Central memory CD8-positive, alpha-beta T cell (primary cell): ENCODE data around the gene SRPRA.
A peak's percentile ranks its signal among the peaks of the same experiment; 100 is the strongest.
"Not testable (repeated sequence)": the region's sequence is repeated elsewhere in the genome, so short reads cannot be mapped to it uniquely, and the experiment has no call there.

ENCODE experiments used
- ATAC-seq: fragments of 150-1000 bp; cut with Tn5 transposase; replicated peaks from 2 replicates; pipeline ENCODE4 v1.10.0; 2022; ENCODE audit warnings: mild to moderate bottlenecking, moderate FRiP score, moderate number of reproducible peaks; ENCODE audit not compliant: poor library complexity, severe bottlenecking; ENCODE audit errors: extremely low read depth
- DNase-seq, 2 donors: peaks; one replicate each; pipeline ENCODE4 v3.0.0; 2021; ENCODE audit warnings: low spot score in 2 of 2
- H3K27ac Mint-ChIP-seq: one replicate; pipeline ENCODE4 v1.8.0; 2022; ENCODE audit warnings: low read depth, mild to moderate bottlenecking, moderate library complexity, mixed read lengths
- H3K27me3 Mint-ChIP-seq: one replicate; pipeline ENCODE4 v1.8.0; 2022; ENCODE audit warnings: mixed read lengths
- H3K36me3 Mint-ChIP-seq: one replicate; pipeline ENCODE4 v1.8.0; 2022; ENCODE audit warnings: mild to moderate bottlenecking, moderate library complexity, mixed read lengths; ENCODE audit not compliant: insufficient read depth
- H3K4me1 Mint-ChIP-seq: one replicate; pipeline ENCODE4 v1.8.0; 2022; ENCODE audit warnings: mixed read lengths
- H3K4me3 Mint-ChIP-seq: one replicate; pipeline ENCODE4 v1.8.0; 2022; ENCODE audit warnings: mild to moderate bottlenecking, moderate library complexity, mixed read lengths
- H3K9me3 Mint-ChIP-seq: one replicate; pipeline ENCODE4 v1.8.0; 2022; ENCODE audit warnings: mixed read lengths

SRPRA gene, protein sequence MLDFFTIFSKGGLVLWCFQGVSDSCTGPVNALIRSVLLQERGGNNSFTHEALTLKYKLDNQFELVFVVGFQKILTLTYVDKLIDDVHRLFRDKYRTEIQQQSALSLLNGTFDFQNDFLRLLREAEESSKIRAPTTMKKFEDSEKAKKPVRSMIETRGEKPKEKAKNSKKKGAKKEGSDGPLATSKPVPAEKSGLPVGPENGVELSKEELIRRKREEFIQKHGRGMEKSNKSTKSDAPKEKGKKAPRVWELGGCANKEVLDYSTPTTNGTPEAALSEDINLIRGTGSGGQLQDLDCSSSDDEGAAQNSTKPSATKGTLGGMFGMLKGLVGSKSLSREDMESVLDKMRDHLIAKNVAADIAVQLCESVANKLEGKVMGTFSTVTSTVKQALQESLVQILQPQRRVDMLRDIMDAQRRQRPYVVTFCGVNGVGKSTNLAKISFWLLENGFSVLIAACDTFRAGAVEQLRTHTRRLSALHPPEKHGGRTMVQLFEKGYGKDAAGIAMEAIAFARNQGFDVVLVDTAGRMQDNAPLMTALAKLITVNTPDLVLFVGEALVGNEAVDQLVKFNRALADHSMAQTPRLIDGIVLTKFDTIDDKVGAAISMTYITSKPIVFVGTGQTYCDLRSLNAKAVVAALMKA

DNA sequence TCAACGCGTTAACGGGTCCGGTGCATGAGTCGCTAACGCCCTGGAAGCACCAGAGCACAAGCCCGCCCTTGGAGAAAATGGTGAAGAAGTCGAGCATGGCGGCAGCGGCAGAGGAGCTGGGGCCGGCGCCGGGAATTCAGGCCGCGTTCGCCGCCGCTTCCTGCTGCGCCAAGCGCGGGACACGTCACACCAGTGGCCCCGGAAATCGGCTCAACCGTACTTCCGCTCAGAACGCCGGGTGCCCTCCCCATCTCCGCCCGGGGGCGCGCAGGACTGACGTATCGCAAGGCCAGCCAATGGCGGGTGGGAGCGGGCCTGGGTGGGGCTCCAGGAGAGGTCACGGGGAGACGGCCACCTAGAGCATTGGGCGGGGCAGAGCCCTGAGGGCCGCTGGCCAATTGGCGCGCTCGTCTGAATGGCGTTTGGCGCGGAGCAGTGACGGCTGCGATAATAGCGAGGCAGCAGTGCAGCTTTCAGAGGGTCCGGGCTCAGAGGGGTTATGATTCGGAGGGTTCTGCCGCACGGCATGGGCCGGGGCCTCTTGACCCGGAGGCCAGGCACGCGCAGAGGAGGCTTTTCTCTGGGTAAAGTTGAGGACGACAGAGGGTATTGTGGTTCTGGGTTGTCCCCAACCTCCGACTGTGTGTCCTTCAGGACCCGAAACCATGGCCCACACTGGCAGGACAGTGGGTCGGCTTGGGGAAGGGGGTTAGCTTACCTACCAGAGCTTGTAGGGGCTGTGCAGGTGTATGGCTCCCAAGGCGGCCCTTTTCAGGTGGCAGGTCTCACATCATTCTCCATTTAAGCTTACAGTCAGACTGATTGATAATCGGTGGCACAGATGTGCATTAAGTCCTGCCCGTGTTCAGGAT, at the start of gene SRPRA, which contains the start of gene FOXRED1:
Gene SRPRA (minus strand): TSS at position 188 of the 872 bp plus-strand sequence. CDS start 91 bp downstream, at position 97.
Gene FOXRED1 (plus strand): TSS at position 447 of the 872 bp plus-strand sequence. CDS start 53 bp downstream, at position 500.
- Mint-ChIP-seq H3K27me3 (no peaks in the 10 kb centered on the region), H3K4me1 (peaks cover 32% of the 10 kb centered on the region), H3K4me3 (peak within 1 kb of the TSS; percentile 98), H3K36me3 (peaks cover 40% of the 10 kb centered on the region), H3K27ac (peak within 1 kb of the TSS; percentile 99), H3K9me3 (no peaks in the 10 kb centered on the region)
- DNase-seq (peak; percentile 98 to 100), ATAC-seq (peak; percentile 99)

DNA sequence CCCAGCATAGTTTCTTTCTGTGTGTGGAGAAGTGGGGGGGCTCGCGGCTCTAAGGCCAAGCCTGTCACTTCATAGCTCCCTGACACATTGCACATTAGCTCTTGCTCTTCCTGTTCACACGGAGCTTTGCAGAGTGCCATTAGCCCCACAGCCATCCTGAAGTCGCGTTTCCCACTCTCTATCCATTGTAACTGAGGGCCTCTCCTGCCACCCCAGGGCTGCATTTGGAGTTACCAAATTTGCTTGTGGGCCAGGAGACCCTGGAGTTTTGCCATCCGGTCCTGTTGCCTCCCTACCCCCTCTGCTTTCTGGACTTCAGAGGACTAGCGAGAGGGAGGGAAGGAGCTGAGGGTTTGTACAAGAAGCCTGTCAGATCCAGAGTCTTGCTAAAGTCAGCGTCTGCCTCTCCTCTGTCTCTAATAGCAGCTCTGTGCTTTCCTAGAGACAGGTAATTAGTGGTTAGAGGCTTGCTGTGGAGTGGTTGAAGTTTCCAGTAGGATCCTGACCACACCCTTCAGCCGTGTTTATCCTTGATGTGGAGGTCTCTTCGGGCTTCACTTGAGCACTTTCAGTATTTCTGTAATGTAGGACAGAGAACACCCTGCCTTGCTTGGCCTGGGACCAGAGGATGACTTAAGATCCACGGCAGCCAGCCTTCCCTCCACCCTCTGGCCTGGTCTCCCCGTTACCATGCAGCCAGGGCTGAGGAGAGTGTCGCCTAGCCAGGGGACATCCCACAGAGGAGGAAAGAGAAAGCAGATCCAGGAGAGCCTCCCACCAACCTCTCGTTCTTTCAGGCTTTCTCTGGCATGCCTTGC, 49.3 kb upstream of the SRPRA start:
- H3K27me3 Mint-ChIP-seq, result no peaks in the 10 kb centered on the region
- DNase-seq (no peak), ATAC-seq (peak; percentile 65)
- H3K4me3 Mint-ChIP-seq, result peak overlapping the region; percentile 66
- H3K4me1 Mint-ChIP-seq, result peaks cover 54% of the 10 kb centered on the region
- H3K36me3 Mint-ChIP-seq, result peaks cover 26% of the 10 kb centered on the region
- H3K9me3 Mint-ChIP-seq, result no peaks in the 10 kb centered on the region
- H3K27ac Mint-ChIP-seq, result peak overlapping the region; percentile 89

DNA sequence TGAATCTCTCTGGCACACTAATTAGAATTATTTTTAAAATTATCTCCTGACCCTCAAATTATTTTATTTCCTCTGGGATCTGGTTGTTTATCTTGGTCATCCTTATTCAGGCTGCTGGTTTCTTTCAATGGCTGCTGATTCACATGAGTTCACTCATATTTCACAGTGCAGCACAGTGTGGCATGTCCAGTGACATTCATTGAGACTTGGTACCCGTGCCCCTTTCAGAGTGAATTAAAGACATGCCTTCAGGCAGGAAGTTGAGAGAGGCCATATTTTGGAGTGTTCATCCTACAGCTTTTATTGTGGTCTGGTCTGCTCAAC, 48.7 kb upstream of the SRPRA start:
- DNase-seq, result no peak
- peak overlapping the region; percentile 89 for H3K27ac Mint-ChIP-seq
- peaks cover 57% of the 10 kb centered on the region for H3K4me1 Mint-ChIP-seq
- no peaks in the 10 kb centered on the region for H3K9me3 Mint-ChIP-seq
- peak overlapping the region; percentile 66 for H3K4me3 Mint-ChIP-seq
- peaks cover 24% of the 10 kb centered on the region for H3K36me3 Mint-ChIP-seq
- no peaks in the 10 kb centered on the region for H3K27me3 Mint-ChIP-seq
- ATAC-seq, result no peak

DNA sequence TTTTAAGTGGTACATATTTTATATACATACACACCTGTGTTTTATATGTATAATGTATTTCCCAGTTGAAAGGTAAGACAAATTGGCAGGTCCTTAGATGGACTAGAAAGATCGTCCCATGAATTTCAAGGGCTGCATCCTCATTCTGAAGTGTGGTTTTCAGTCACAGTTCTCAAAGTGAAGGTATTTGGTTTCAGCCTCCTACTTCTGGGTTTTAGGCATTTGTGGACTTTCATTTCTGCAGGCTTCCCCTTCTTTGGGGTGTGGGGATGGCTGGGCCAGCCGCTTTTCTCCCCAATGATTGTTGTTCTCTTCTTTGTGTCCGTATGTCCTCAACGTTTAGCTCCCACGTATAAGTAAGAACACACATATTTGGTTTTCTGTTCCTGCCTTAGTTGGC, 45.1 kb upstream of the SRPRA start:
- Mint-ChIP-seq H3K36me3 (peaks cover 25% of the 10 kb centered on the region), H3K9me3 (no peaks in the 10 kb centered on the region), H3K27ac (no peak overlapping the region), H3K4me1 (peaks cover 55% of the 10 kb centered on the region), H3K4me3 (no peak overlapping the region), H3K27me3 (no peaks in the 10 kb centered on the region)
- ATAC-seq, result no peak
- DNase-seq, result no peak

DNA sequence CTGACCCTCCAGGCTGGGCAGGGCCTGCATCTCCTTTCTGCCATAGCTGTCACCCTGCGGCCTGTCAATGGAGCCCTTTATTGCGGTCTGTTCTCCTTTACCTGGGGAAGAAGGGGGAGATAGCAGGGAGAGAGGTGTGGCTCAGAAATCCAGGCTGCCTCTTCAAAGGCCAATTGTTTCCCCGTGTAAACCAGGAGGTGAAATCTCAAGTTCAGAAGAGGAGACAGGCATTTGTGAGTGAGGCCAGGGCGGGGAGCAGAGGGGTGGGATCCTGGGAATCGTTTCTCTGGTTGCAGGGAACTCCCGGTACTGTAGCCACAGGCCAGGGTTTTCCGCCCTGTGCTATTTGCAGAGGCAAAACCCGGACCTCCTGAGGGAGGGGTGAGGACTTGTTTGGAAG, 44.3 kb upstream of the SRPRA start:
- no peaks in the 10 kb centered on the region for H3K9me3 Mint-ChIP-seq
- no peaks in the 10 kb centered on the region for H3K27me3 Mint-ChIP-seq
- H3K36me3 Mint-ChIP-seq, result peaks cover 25% of the 10 kb centered on the region
- no peak overlapping the region for H3K27ac Mint-ChIP-seq
- H3K4me1 Mint-ChIP-seq, result peaks cover 48% of the 10 kb centered on the region
- H3K4me3 Mint-ChIP-seq, result no peak overlapping the region
- ATAC-seq, result no peak
- no peak for DNase-seq

DNA sequence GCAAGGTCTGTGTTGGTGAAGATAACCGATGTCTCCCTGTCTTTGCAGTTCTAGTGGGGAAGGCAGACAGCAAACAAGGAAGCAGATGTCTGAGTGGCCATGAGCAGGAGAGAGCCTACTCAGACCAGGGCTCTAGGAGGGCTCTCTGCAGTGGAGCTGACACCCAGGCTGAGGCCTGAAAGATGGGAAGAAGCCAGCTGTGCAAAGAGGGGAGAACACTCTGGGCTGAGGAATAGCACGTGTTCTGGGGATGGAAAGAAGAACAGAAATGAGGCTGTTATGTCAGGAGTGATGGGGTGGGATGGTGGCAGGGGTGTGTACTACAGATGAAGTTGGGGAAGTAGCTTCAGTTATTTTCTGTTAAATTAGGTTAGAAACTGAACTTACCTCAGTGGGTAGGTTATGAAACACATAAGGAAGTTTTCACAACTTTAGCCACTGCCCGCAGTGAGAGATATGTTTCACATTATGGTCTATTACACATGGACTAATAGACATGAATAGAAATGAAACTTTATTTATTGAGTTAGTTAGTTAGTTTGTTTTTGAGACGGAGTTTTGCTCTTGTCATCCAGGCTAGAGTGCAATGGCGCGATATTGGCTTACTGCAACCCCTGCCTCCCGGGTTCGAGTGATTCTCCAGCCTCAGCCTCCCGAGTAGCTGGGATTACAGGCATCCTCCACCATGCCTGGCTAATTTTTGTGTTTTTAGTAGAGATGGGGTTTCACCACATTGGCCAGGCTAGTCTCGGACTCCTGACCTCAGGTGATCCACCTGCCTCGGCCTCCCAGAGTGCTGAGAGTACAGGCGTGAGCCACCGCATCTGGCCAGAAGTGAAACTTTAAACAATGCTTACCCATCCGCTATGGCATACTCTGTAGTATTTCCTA, 43.0 kb upstream of the SRPRA start:
- Mint-ChIP-seq H3K27ac (peak overlapping the region; percentile 27), H3K36me3 (peaks cover 24% of the 10 kb centered on the region), H3K4me1 (peaks cover 44% of the 10 kb centered on the region), H3K27me3 (no peaks in the 10 kb centered on the region), H3K4me3 (no peak overlapping the region), H3K9me3 (no peaks in the 10 kb centered on the region)
- DNase-seq, result no peak
- ATAC-seq, result no peak

DNA sequence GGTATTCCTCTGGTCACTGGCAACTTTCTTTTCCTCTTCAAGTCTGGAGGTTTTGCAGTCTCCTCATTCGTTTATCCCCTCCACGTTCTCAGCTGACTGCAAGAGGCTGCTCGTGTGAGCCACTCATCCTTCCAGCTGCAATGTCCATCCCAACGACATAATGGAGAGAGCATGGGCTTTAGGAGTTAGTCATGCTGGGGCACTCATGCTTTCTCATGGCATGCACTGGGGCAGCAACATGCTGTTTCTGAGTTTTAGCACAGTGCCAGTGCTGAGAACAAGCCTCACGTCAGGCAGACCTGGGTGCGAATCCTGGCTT, 42.3 kb upstream of the SRPRA start:
- no peaks in the 10 kb centered on the region for H3K27me3 Mint-ChIP-seq
- no peak overlapping the region for H3K4me3 Mint-ChIP-seq
- ATAC-seq (no peak), DNase-seq (no peak)
- H3K27ac Mint-ChIP-seq, result peak overlapping the region; percentile 27
- peaks cover 42% of the 10 kb centered on the region for H3K4me1 Mint-ChIP-seq
- H3K36me3 Mint-ChIP-seq, result peaks cover 22% of the 10 kb centered on the region
- no peaks in the 10 kb centered on the region for H3K9me3 Mint-ChIP-seq

DNA sequence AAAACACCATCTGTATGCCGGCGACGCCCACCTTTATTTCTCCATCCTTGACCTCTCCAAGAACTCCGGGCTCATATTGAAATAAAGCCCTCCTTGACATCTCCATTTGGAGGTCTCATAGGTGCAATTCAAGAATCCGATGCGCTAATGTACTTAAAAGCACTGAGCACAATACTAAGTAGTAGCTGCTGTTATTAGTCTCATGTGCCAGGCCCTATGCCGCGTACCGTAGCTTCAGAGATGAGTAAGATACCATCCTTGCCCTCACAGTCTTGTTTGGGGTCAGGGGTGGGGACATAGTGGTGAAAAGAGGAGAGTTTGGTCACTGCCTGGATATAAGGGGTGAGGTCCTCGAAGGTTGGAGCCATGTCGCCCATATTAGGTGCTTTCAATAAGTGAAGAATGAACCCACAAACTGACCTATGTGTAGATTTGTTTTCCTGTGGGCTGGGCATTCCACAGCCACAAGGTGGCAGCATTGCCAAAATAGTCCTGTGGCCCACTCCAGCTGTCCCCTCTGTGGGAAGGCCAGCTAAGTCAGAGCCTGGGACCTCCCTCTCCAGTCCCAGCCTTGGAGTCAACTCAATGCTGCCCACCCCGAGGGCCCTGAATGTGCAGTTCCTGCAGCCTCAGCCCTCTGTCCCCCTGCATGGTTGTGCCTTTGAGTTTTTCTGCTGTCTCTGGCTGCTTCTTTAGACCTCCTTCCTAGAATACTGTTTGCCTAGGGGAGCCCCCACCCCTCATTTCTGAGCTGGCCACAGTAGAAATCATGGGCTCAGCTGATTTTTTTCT, 41.7 kb upstream of the SRPRA start:
- DNase-seq (peak in 1 of 2 donors; percentile 36), ATAC-seq (peak; percentile 66)
- H3K4me1 Mint-ChIP-seq, result peaks cover 47% of the 10 kb centered on the region
- H3K9me3 Mint-ChIP-seq, result no peaks in the 10 kb centered on the region
- H3K36me3 Mint-ChIP-seq, result peaks cover 21% of the 10 kb centered on the region
- peak overlapping the region; percentile 27 for H3K27ac Mint-ChIP-seq
- H3K4me3 Mint-ChIP-seq, result no peak overlapping the region
- no peaks in the 10 kb centered on the region for H3K27me3 Mint-ChIP-seq

DNA sequence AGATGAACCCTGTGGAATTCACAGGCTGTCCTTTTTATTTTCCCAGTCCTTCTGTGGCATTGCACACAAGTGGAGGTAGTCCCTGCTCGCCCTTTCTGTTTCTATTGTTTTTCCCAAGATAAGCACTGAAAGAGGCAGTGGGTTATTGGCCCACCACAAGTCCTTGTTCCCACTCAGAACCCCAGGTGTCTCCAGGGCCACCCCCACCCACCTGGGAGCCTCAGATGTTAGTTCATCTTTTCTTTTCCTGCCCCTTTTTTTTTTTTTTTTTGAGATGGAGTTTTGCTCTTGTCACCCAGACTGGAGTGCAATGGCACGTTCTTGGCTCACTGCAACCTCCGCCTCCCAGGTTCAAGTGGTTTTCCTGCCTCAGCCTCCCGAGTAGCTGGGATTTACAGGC, 40.1 kb upstream of the SRPRA start:
- H3K27me3 Mint-ChIP-seq, DNase-seq, H3K9me3 Mint-ChIP-seq, H3K4me3 Mint-ChIP-seq, ATAC-seq: not testable (repeated sequence)
- Mint-ChIP-seq H3K4me1 (peaks cover 59% of the 10 kb centered on the region), H3K36me3 (peaks cover 20% of the 10 kb centered on the region), H3K27ac (peak overlapping the region; percentile 41)

DNA sequence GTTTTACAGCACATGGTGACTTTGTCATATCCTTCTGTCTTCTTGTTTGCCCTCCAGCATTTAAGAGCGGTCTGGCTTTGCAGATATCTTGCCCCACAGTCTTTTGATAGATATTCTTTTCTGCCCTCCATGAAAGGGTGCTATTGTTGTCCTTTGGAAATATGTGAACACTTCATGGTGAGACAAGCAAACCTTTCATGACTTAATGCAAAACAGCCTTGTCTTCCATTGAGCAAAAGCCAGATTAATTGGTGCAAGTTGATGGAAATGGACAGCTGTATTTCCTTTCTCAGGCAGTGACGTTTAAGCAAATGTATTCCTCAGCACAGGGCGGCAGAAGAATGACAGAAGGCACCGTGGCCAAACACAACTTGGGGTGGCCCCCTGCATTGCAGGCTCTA, 39.6 kb upstream of the SRPRA start:
- no peaks in the 10 kb centered on the region for H3K9me3 Mint-ChIP-seq
- H3K27ac Mint-ChIP-seq, result peak overlapping the region; percentile 39
- ATAC-seq (no peak), DNase-seq (no peak)
- H3K27me3 Mint-ChIP-seq, result no peaks in the 10 kb centered on the region
- peaks cover 20% of the 10 kb centered on the region for H3K36me3 Mint-ChIP-seq
- H3K4me1 Mint-ChIP-seq, result peaks cover 56% of the 10 kb centered on the region
- no peak overlapping the region for H3K4me3 Mint-ChIP-seq

DNA sequence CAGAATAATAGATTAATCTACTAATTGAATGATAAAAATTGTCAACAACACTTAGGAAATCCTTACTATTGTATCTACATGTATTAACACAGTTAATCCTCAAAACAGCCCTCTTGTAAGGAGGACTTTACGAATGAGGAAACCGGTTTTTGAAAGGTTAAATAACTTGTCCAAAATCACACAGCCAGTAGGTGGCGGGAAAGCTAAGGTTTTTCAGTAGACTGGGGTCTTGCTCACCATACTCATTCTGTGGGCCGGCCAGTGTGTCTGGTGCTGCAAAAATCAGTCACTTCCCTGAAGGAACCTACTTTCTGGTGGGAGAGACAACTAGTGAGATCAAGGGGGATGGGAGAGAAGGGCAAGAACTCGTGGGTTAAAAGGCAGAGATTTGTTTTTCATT, 39.0 kb upstream of the SRPRA start:
- H3K9me3 Mint-ChIP-seq, result no peaks in the 10 kb centered on the region

More for the DNA sequence above, 39.0 kb upstream of the SRPRA start:
- Mint-ChIP-seq H3K27me3 (no peaks in the 10 kb centered on the region), H3K4me3 (no peak overlapping the region), H3K27ac (peak overlapping the region; percentile 39), H3K4me1 (peaks cover 51% of the 10 kb centered on the region), H3K36me3 (peaks cover 20% of the 10 kb centered on the region)
- ATAC-seq (no peak), DNase-seq (no peak)
